GM12878 (cell line): ENCODE data around the gene SEMA7A. TPM values are rescaled to one million over a fixed set of nuclear protein-coding genes. Genes with fewer than 3 reads are reported as not detected.
A peak's percentile ranks its signal among the peaks of the same experiment; 100 is the strongest.

Experiments
- ASH2L ChIP-seq: fragments of 300-600, 200-600 bp; sonication (generic); IDR thresholded peaks from 2 replicates; pipeline ENCODE4 v1.6.1; 2017; ENCODE audit warnings: low read depth, mild to moderate bottlenecking, borderline replicate concordance
- CUX1 ChIP-seq: IDR thresholded peaks from 2 replicates; pipeline ENCODE4 v1.6.1; 2012; ENCODE audit warnings: improper control_type of control experiment, low read depth, low read length; ENCODE audit not compliant: insufficient replicate concordance
- E2F4 ChIP-seq: IDR thresholded peaks from 2 replicates; pipeline ENCODE4 v1.6.1; 2012; ENCODE audit warnings: low read depth, low read length, improper control_type of control experiment
- HCFC1 ChIP-seq: fragments of 150-350 bp; IDR thresholded peaks from 2 replicates; pipeline ENCODE4 v1.6.1; 2014; ENCODE audit warnings: low read length
- HDGF ChIP-seq: fragments of 450-650 bp; IDR thresholded peaks from 2 replicates; pipeline ENCODE4 v1.6.1; 2016; ENCODE audit warnings: antibody characterized with exemption
- IRF3 ChIP-seq: fragments of 450-650 bp; IDR thresholded peaks from 2 replicates; pipeline ENCODE4 v1.6.1; 2014; ENCODE audit warnings: mild to moderate bottlenecking
- MEF2A ChIP-seq: IDR thresholded peaks from 2 replicates; pipeline ENCODE4 v1.6.1; 2011; ENCODE audit warnings: low read depth, mild to moderate bottlenecking, low read length, moderate library complexity; ENCODE audit not compliant: insufficient read depth
- MYB ChIP-seq: fragments of 150-350 bp; IDR thresholded peaks from 2 replicates; pipeline ENCODE4 v1.6.1; 2014; ENCODE audit warnings: mild to moderate bottlenecking, low read depth, low read length, borderline replicate concordance
- NFYA ChIP-seq: IDR thresholded peaks from 2 replicates; pipeline ENCODE4 v1.6.1; 2011; ENCODE audit warnings: low read depth, mild to moderate bottlenecking, low read length, improper control_type of control experiment, borderline replicate concordance
- NR2F1 ChIP-seq: fragments of 450-650 bp; conservative IDR thresholded peaks from 2 replicates; pipeline ENCODE4 v1.6.1; 2017; ENCODE audit warnings: mild to moderate bottlenecking
- NRF1 ChIP-seq: conservative IDR thresholded peaks from 2 replicates; pipeline ENCODE4 v1.6.1; 2011; ENCODE audit warnings: mild to moderate bottlenecking, low read depth, low read length, improper control_type of control experiment
- PML ChIP-seq: IDR thresholded peaks from 2 replicates; pipeline ENCODE4 v1.6.1; 2012; ENCODE audit warnings: low read length, inconsistent platforms
- REST ChIP-seq: IDR thresholded peaks from 2 replicates; pipeline ENCODE4 v1.6.1; 2012; ENCODE audit warnings: mild to moderate bottlenecking, low read depth, low read length
- RFX5 ChIP-seq: IDR thresholded peaks from 2 replicates; pipeline ENCODE4 v1.6.1; 2011; ENCODE audit warnings: low read depth, low read length, improper control_type of control experiment
- SRF ChIP-seq, 2 experiments: IDR thresholded peaks; 2 replicates each; pipeline ENCODE4 v1.6.1; 2011; ENCODE audit warnings: low read depth in 2 of 2, low read length in 2 of 2, mild to moderate bottlenecking in 1 of 2, moderate library complexity in 1 of 2
- SUPT20H ChIP-seq: IDR thresholded peaks from 2 replicates; pipeline ENCODE4 v1.6.1; 2011; ENCODE audit warnings: low read depth, mild to moderate bottlenecking, low read length, moderate library complexity, borderline replicate concordance; ENCODE audit not compliant: control insufficient read depth
- WRNIP1 ChIP-seq: IDR thresholded peaks from 2 replicates; pipeline ENCODE4 v1.6.1; 2011; ENCODE audit warnings: low read depth, low read length, improper control_type of control experiment, borderline replicate concordance
- ZNF207 ChIP-seq: fragments of 450-650 bp; IDR thresholded peaks from 2 replicates; pipeline ENCODE4 v1.6.1; 2014; ENCODE audit warnings: antibody characterized with exemption, mild to moderate bottlenecking, borderline replicate concordance
- ZNF384 ChIP-seq: IDR thresholded peaks from 2 replicates; pipeline ENCODE4 v1.6.1; 2012; ENCODE audit warnings: low read depth, mild to moderate bottlenecking, low read length, improper control_type of control experiment, borderline replicate concordance
- polyA plus RNA-seq, 11 experiments: library from polyadenylated mRNA; depleted of rRNA in 4 of 11; unstranded in 6 of 11; stranded (reverse) in 5 of 11; fragments of >200 nt; fragmentation: Nextera tagmentation in 4 of 11; fragmentation: Illumina TruSeq in 1 of 11; extraction: Ambion mirVana in 4 of 11; extraction: Trizol in 1 of 11; gene quantifications; 1 replicate in 1 of 11; 2 replicates in 10 of 11; pipeline versions ENCODE4 v1.2.1 to v1.2.3, GENCODE V29; 2011 to 2016; ENCODE audit warnings: inconsistent platforms in 2 of 11, missing spikeins in 2 of 11, low read depth in 1 of 11
- total RNA-seq, 4 experiments: library from RNA; depleted of rRNA in 3 of 4; stranded (reverse); fragments of >200 nt in 3 of 4; fragmentation: Illumina TruSeq in 1 of 4; extraction: Trizol in 1 of 4; gene quantifications; 2 replicates each; pipeline versions ENCODE4 v1.2.1 to v1.2.3, GENCODE V29; 2013 to 2021

The SEMA7A gene
- total and polyA plus RNA-seq, 10 of the 15 experiments (the other 5 are each of a cell fraction or from before 2014, with no cell fraction given) = 0.08 to 112 (median 53.5) TPM

- TF ChIP-seq CUX1 (no peak), HDGF (no peak), WRNIP1 (no peak), E2F4 (no peak), HCFC1 (no peak), ZNF207 (0 out of 2 replicates have a peak, but pooled peaks have one; percentile 25), NFYA (no peak), SUPT20H (no peak), RFX5 (no peak), ZNF384 (peak; percentile 53), MYB (no peak), NRF1 (no peak), ASH2L (no peak), REST (no peak), PML (no peak), SRF (IDR thresholded peaks at IDR 0.05; ENCODE audit: low read depth in 2 of 2, low read length in 2 of 2) (no peak), MEF2A (no peak), IRF3 (no peak), NR2F1 (peak; percentile 77)
Observed at GRCh38 chr15:74365598-74366445, 67.9 kb downstream of the SEMA7A start (continued).
